ENCODE results near the gene CD7.

- TF ChIP-seq POLR2AphosphoS5 (IDR thresholded peaks at IDR 0.05; ENCODE audit: low read depth, low read length) (no peak), POLR2A (IDR thresholded peaks at IDR 0.05; ENCODE audit: low read depth, low read length) (no peak), TAF1 (IDR thresholded peaks at IDR 0.05; ENCODE audit: borderline replicate concordance, low read depth, low read length) (no peak)
These were observed 14.8 kb downstream of the CD7 start for GRCh38 chr17:82302568-82302963.

Measured in GM12892 (cell line).